Duodenal mucosa (tissue), 2 donors: ENCODE measurements around the gene SARNP.

Source experiments
- H3K27ac ChIP-seq: one replicate; pipeline ENCODE4 v1.7.0; 2013; ENCODE audit warnings: low read depth, low read length
- H3K27me3 ChIP-seq, 2 donors: one replicate each; pipeline ENCODE4 v1.7.0; 2013; ENCODE audit warnings: low read length in 2 of 2, control low read depth in 1 of 2; ENCODE audit not compliant: insufficient read depth in 2 of 2, control insufficient read depth in 1 of 2
- H3K36me3 ChIP-seq, 2 donors: one replicate each; pipeline ENCODE4 v1.7.0; 2013; ENCODE audit warnings: low read length in 2 of 2, control low read depth in 1 of 2; ENCODE audit not compliant: insufficient read depth in 2 of 2, control insufficient read depth in 1 of 2
- H3K4me1 ChIP-seq, 2 donors: one replicate each; pipeline ENCODE4 v1.7.0; 2013; ENCODE audit warnings: low read length in 2 of 2, control low read depth in 1 of 2; ENCODE audit not compliant: insufficient read depth in 2 of 2, control insufficient read depth in 1 of 2
- H3K4me3 ChIP-seq, 2 donors: one replicate each; pipeline ENCODE4 v1.7.0; 2013; ENCODE audit warnings: low read length in 2 of 2, low read depth in 1 of 2
- H3K9ac ChIP-seq, 2 donors: one replicate each; pipeline ENCODE4 v1.7.0; 2013; ENCODE audit warnings: low read length in 2 of 2, low read depth in 1 of 2
- H3K9me3 ChIP-seq, 2 donors: one replicate each; pipeline ENCODE4 v1.7.0; 2013; ENCODE audit warnings: low read length in 2 of 2, control low read depth in 1 of 2; ENCODE audit not compliant: control insufficient read depth in 1 of 2

The SARNP gene

DNA sequence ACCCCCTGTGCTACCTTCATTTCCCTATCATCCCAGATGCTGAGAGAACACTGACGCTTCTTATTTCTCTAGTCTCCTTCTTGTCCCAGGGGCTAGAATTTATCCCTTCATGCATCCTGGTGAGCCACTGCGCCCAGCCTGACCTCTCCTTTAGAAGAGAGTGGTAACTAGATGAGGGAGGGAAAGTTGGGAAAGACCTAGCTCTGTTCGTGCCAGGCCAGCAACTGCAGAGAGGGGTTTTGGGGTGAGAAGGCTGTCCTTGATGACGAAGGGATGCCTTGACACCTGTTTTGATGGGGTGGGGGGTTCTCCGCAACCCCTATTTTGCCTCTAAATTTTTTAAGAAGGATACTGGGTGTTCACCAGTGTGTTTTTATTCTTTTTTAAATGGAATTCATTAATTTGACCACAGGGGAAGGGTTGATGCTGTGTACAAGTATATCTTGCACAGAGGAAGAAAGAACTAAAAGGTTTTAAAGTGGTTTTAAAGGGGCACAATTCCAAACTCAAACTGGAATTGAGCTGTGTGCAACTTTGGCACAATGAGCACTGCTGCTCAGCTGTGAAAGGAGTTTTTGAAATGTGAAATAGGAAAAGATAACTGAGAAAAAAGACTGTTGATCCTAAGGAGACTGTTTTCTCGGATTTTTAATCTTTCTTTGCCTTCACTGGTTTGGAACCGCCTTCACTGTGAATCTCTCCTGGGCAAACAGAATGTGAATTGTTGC is 32.3 kb upstream of the SARNP start:
- H3K27me3 ChIP-seq, result no peaks in the 10 kb centered on the region
- H3K27ac ChIP-seq, result no peak overlapping the region
- H3K36me3 ChIP-seq, result no peaks in the 10 kb centered on the region
- H3K4me1 ChIP-seq, result no peaks in the 10 kb centered on the region
- no peaks in the 10 kb centered on the region for H3K9me3 ChIP-seq
- no peak overlapping the region for H3K9ac ChIP-seq
- H3K4me3 ChIP-seq, result no peak overlapping the region

DNA sequence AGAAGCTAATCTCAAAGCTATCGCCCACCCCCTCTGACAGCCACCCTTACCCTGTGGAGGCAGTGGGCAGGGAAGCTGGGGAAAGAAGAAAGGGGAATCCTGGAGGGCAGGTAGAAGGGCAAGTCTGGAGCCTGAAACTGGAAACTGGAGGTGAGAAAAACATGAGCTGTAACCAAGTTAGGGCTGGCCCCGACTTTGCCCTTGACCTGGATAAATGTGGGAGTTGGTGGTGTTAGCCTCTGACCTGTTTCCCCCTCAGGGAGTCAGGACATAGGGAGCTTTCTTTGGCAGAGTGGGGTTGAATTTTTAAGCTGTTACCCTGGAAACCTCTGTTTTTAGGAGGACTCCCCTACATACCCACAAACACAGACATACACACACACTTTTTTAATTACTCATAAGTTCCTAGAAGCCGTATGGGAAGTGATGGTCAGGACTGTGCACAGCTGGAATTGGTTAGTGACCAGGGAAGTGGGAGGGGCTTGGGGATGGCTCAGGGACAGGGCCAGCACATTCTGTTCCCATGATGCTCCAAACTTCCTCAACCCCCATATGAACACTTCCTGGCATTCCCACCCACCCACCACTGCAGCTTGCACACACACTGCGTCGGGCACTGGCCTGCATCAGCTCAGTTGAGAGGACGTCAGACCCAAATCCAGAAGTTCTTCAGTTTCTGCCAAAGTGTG is 30.2 kb upstream of the SARNP start:
- Histone ChIP-seq H3K4me1 (no peaks in the 10 kb centered on the region), H3K9me3 (no peaks in the 10 kb centered on the region), H3K27ac (peak overlapping the region; percentile 78), H3K4me3 (no peak overlapping the region), H3K27me3 (no peaks in the 10 kb centered on the region), H3K9ac (no peak overlapping the region), H3K36me3 (no peaks in the 10 kb centered on the region)

DNA sequence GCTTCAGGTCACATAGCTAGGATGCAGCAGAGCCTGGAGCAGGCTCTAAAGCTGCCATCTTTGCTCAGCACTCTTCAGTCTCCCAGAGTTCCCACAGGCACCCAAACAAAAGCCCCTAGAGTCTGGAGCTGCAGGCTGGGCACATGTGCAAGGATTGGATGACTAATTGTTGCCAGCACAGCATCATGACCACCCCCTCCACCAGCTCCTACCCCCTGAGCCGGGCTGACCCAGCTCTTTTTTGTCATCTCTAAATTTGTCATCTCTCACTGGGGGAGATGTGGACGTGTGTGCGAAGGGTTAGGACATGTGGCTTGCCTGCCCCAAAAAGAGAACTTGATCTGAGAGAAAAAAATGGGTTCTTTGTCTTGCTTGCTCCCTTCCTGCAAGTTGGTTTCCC is 29.5 kb upstream of the SARNP start:
- H3K27ac ChIP-seq, result peak overlapping the region; percentile 78
- no peaks in the 10 kb centered on the region for H3K9me3 ChIP-seq
- no peak overlapping the region for H3K9ac ChIP-seq
- no peaks in the 10 kb centered on the region for H3K4me1 ChIP-seq
- H3K4me3 ChIP-seq, result no peak overlapping the region
- H3K36me3 ChIP-seq, result no peaks in the 10 kb centered on the region
- no peaks in the 10 kb centered on the region for H3K27me3 ChIP-seq

DNA sequence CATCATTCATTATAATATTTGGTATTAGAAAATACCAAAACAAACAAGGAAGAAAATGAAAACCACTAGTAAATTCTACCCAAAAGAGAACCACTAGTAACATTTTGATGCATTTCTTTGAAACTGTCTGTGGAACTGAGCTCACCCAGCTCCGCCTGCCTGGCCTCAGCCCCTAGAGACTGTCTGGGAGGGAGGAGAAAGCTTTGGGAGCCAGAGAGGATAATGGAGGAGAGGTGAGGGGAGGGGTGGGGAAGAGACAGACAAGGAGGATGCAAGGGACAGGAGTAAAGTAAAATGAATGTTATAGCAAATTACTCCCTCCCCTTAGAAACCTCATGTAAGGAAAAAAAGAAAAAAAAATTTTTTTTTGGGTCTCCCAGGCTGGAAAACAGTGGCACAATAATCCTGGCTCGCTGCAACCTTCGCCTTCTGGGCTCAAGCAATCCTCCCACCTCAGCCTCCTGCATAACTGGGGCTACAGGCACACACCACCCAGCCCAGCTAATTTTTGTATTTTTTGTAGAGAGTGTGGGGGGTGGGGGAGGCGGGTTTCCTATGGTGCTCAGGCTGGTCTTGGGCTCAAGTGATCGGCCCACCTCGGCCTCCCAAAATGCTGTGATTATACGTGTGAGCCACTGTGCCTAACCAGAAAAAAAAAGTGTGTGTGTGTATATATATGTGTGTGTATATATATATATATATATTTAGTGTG is 28.4 kb upstream of the SARNP start:
- Histone ChIP-seq H3K36me3 (no peaks in the 10 kb centered on the region), H3K27me3 (no peaks in the 10 kb centered on the region), H3K4me3 (no peak overlapping the region), H3K4me1 (no peaks in the 10 kb centered on the region), H3K27ac (no peak overlapping the region), H3K9me3 (no peaks in the 10 kb centered on the region), H3K9ac (no peak overlapping the region)

GRCh38 chr12:55845361-55845760 is 27.8 kb upstream of the SARNP start:
- Histone ChIP-seq H3K4me1 (no peaks in the 10 kb centered on the region), H3K27me3 (no peaks in the 10 kb centered on the region), H3K9ac (no peak overlapping the region), H3K36me3 (no peaks in the 10 kb centered on the region), H3K9me3 (no peaks in the 10 kb centered on the region), H3K27ac (no peak overlapping the region), H3K4me3 (no peak overlapping the region)

DNA sequence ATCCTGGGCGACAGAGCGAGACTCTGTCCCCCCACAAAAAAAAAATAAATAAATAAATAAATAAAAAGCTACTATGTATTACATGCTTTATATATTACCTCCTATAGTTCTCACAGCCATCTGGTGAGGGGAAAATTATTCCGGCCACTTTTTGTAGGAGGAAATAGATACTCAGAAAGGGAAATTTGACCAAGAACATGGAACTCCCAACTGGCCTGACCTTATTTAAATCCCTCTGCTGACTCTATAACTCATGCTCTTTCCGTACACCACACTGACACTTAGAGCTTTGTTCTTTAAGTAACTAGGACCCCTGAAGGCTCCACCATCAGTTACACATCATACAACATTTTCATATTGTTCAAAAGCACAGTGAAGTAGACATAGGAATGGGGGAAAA is 27.4 kb upstream of the SARNP start:
- H3K27me3 ChIP-seq, result no peaks in the 10 kb centered on the region
- no peak overlapping the region for H3K4me3 ChIP-seq
- no peak overlapping the region for H3K9ac ChIP-seq
- H3K4me1 ChIP-seq, result no peaks in the 10 kb centered on the region
- no peaks in the 10 kb centered on the region for H3K36me3 ChIP-seq
- H3K27ac ChIP-seq, result no peak overlapping the region
- no peaks in the 10 kb centered on the region for H3K9me3 ChIP-seq

GRCh38 chr12:55843431-55843830 is 25.9 kb upstream of the SARNP start:
- Histone ChIP-seq H3K27ac (no peak overlapping the region), H3K4me1 (no peaks in the 10 kb centered on the region), H3K36me3 (no peaks in the 10 kb centered on the region), H3K9me3 (no peaks in the 10 kb centered on the region), H3K9ac (no peak overlapping the region), H3K27me3 (no peaks in the 10 kb centered on the region), H3K4me3 (no peak overlapping the region)

DNA sequence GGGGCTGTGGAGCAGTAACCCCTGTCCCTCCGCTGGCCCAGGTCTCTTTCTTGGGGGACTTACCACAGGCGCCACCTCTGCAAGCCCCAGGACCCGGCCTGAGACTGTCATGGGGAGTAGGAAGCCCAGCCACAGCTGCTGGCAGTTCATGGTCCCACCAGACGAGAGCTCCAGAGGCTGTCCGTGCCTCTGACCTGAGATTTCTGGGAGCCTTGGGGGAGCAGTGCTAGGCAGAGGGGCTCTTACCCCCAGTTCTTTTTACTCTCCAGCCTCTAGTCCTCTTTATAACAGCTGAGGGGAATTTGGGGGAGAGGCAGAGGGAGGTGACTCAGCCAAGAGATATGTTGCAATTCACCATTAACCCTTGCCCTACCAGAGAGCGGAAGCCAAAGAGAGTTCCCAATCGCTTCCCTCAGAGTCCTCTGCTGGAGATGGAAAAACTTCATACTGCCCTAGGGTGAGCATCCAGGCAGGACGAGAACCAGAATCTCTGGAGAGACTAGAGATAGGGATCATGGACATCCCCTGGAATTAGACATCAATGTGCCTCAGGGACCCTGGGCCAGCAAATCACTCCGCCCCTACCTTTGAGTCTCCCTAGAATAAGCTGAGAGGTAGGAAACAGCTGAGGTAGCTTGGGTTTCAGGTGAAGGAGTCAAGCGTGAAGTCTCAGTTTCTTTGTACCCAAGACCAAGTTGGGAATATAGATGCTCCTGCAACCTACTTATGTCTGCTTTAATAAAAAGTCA is 25.3 kb upstream of the SARNP start, which contains the start of gene MMP19:
MMP19 (minus strand) TSS at position 256 of the 749 bp plus-strand sequence; CDS start at position 150, 106 bp downstream.
- peak within 1 kb of the TSS; percentile 45 to 54 for H3K9ac ChIP-seq
- no peak within 1 kb of the TSS for H3K27ac ChIP-seq

DNA sequence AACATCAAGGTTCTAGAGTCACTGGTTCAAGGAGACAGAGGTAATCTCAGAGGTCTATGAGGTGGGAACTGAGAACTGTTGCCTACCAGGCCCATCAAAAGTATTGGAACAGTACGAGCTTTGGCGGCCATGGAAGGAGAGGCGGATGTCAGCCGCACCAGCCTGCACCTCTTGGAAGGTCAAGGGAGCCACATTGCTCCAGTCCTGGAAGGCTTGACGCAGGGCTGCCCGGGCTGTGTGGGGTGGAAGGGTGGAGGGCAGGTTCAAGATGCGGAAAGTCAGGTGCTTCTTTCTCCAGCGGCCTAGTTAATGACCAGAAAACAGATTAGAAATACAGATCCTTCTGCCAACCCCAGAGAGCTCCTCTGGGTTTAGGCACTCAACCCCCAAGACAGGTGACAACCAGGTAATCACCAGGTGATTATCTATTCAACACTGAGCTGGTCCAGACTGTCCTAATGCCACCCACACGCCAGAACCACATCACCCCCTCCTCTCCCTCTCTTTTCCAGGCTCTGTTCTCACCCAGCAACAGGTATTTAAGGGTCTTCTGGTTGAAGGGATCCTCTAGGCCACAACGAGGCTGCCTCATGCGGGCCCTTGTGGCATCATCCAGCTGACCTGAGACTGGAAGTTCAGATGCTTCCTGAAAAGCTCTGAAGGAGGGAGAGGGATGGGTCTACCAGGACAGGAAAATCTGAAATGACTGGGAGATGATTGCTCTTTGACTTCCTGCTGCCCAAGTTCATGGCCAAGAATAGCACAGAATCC is 23.2 kb upstream of the SARNP start:
- Histone ChIP-seq H3K4me1 (no peaks in the 10 kb centered on the region), H3K4me3 (no peak overlapping the region), H3K9ac (no peak overlapping the region), H3K9me3 (no peaks in the 10 kb centered on the region), H3K27ac (no peak overlapping the region), H3K36me3 (no peaks in the 10 kb centered on the region), H3K27me3 (no peaks in the 10 kb centered on the region)

More for the DNA sequence above, 25.3 kb upstream of the SARNP start, which contains the start of gene MMP19:
- H3K36me3 ChIP-seq, result no peaks in the 10 kb centered on the region
- H3K9me3 ChIP-seq, result no peaks in the 10 kb centered on the region
- no peaks in the 10 kb centered on the region for H3K4me1 ChIP-seq
- peak within 1 kb of the TSS; percentile 47 to 61 for H3K4me3 ChIP-seq
- H3K27me3 ChIP-seq, result no peaks in the 10 kb centered on the region
